ENCODE data around the gene NMRAL1.

- TF ChIP-seq, protein P1, sequence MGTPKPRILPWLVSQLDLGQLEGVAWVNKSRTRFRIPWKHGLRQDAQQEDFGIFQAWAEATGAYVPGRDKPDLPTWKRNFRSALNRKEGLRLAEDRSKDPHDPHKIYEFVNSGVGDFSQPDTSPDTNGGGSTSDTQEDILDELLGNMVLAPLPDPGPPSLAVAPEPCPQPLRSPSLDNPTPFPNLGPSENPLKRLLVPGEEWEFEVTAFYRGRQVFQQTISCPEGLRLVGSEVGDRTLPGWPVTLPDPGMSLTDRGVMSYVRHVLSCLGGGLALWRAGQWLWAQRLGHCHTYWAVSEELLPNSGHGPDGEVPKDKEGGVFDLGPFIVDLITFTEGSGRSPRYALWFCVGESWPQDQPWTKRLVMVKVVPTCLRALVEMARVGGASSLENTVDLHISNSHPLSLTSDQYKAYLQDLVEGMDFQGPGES (IDR thresholded peaks at IDR 0.05; ENCODE audit: low read depth, low read length), result no peak
- no peak for TF ChIP-seq CTCF (IDR thresholded peaks at IDR 0.05)
Observed at GRCh38 chr16:4455951-4456350, 18.5 kb downstream of the NMRAL1 start.
